NB4 (cell line): ENCODE measurements around the gene ANKRD50.

Source experiments
- POLR2A ChIP-seq: IDR thresholded peaks from 2 replicates; pipeline ENCODE4 v1.6.1; 2011; ENCODE audit warnings: mild to moderate bottlenecking; ENCODE audit not compliant: insufficient read length; ENCODE audit errors: extremely low read depth
- TF ChIP-seq, protein P1 (sequence below): IDR thresholded peaks from one replicate; pipeline ENCODE4 v1.5.1; 2012; ENCODE audit warnings: low read depth, low read length
- TF ChIP-seq, protein P2 (sequence below): IDR thresholded peaks from 2 replicates; pipeline ENCODE4 v1.6.1; 2011; ENCODE audit warnings: low read depth, low read length

DNA sequence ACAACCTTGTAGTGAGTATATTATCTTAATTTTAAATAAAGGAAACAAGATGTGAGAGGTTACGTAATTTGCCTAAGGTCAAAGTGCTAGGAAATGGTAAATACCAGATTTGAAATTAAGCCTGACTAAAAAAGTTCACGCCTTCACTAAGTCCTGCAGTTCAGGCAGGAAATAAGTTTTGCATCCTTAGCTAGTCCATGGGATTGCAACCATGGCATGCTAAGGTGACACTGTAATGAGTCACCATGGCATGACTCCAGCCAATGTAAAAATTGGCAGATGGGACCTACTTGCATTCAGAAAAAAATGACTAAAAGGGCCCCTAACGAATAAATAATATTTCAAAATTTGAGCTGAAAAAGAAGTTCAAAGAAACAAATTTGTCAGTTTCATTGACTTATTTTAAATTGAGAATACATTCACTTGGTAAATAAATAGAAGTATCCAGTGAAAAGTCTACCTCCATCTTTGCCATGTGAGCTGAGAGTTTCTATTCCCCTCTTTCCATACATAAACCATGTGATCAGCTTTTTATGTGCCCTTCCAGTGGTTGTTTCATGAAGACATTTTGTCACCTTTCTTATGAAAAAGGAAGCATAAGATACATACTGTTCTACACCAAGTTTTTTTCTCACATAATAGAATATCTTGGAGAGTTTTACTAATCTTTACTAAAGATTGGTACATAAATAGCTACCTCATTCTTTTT is 72.4 kb downstream of the ANKRD50 start:
- TF ChIP-seq POLR2A: no peak
- TF ChIP-seq, protein P1, sequence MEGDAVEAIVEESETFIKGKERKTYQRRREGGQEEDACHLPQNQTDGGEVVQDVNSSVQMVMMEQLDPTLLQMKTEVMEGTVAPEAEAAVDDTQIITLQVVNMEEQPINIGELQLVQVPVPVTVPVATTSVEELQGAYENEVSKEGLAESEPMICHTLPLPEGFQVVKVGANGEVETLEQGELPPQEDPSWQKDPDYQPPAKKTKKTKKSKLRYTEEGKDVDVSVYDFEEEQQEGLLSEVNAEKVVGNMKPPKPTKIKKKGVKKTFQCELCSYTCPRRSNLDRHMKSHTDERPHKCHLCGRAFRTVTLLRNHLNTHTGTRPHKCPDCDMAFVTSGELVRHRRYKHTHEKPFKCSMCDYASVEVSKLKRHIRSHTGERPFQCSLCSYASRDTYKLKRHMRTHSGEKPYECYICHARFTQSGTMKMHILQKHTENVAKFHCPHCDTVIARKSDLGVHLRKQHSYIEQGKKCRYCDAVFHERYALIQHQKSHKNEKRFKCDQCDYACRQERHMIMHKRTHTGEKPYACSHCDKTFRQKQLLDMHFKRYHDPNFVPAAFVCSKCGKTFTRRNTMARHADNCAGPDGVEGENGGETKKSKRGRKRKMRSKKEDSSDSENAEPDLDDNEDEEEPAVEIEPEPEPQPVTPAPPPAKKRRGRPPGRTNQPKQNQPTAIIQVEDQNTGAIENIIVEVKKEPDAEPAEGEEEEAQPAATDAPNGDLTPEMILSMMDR: no peak
- TF ChIP-seq, protein P2, sequence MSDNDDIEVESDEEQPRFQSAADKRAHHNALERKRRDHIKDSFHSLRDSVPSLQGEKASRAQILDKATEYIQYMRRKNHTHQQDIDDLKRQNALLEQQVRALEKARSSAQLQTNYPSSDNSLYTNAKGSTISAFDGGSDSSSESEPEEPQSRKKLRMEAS: no peak
